ENCODE measurements around the gene COL4A6.

The COL4A6 gene

DNA sequence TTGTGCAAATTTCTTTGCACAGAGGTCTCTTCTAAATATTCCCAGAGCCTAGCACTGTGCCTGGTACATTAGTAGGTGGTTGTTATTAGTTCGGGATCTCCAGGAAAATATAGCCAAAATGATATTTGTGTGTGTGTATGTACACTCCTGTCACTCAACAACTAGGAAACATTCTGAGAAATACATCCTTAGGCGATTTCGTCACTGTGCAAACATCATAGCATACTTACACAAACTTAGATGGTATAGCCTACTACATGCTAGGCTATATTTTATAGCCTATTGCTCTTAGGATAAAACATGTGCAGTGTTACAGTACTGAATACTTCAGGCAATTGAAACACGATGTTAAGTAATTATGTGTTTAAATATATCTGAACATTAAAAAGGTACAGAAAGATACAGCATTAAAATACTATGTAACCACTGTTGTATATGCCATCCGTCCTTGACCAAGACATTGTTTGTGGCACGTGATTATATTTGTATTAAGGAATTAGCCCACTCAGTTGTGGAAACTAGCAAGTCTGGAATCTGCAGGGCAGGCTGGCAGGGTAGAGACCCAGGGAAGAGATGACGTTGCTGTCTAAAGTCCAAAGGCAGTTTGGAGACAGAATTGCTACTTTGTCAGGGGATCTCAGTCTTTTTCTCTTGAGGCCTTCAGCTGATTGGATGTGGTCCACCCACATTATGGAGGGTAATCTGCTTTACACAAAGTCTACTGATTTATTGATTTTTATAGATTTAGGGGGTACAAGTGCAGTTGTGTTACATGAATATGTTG, 106.9 kb downstream of the COL4A6 start:
- no peak overlapping the region for H3K27ac ChIP-seq (ENCODE audit: low read depth, low read length)
- H3K4me1 ChIP-seq (ENCODE audit: control insufficient read depth, insufficient read depth, low read length), result no peaks in the 10 kb centered on the region
- H3K4me3 ChIP-seq (ENCODE audit: low read depth, low read length), result no peak overlapping the region
- peaks cover 8% of the 10 kb centered on the region; the same call in 1 of the 2 replicates for H3K27me3 ChIP-seq (ENCODE audit: control insufficient read depth, insufficient read depth, low read length)
- no peak overlapping the region for H3K9ac ChIP-seq (ENCODE audit: low read length)
- no peaks in the 10 kb centered on the region for H3K9me3 ChIP-seq (ENCODE audit: control insufficient read depth, insufficient read depth, low read depth, low read length)
- no peaks in the 10 kb centered on the region for H3K36me3 ChIP-seq (ENCODE audit: control insufficient read depth, insufficient read depth, low read length)

DNA sequence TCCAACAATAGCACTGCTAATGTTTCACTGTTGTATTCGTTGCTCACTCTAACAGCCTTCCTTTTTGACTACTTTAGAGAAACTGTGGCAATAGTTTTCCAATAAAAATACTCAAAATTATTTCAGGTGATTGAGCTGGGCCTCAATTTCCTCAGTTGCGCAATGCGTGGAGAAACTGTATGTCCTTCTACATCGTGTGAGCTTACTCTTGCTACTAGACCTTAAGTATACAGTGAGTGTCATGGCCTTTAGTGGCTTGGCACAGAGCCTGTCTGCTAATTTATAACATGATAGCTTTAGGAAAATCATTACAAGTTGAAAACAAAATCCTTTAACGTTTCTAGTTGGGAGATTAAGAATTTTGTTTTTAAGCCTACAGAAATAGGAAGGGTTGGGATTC, 114.5 kb downstream of the COL4A6 start:
- no peaks in the 10 kb centered on the region for H3K9me3 ChIP-seq (ENCODE audit: control insufficient read depth, insufficient read depth, low read depth, low read length)
- no peak overlapping the region for H3K27ac ChIP-seq (ENCODE audit: low read depth, low read length)
- no peaks in the 10 kb centered on the region; the same call in 1 of the 2 replicates for H3K4me1 ChIP-seq (ENCODE audit: control insufficient read depth, insufficient read depth, low read length)
- H3K9ac ChIP-seq (ENCODE audit: low read length), result no peak overlapping the region
- no peak overlapping the region for H3K4me3 ChIP-seq (ENCODE audit: low read depth, low read length)
- H3K27me3 ChIP-seq (ENCODE audit: control insufficient read depth, insufficient read depth, low read length), result peaks cover 8% of the 10 kb centered on the region; the same call in 1 of the 2 replicates
- no peaks in the 10 kb centered on the region for H3K36me3 ChIP-seq (ENCODE audit: control insufficient read depth, insufficient read depth, low read length)

DNA sequence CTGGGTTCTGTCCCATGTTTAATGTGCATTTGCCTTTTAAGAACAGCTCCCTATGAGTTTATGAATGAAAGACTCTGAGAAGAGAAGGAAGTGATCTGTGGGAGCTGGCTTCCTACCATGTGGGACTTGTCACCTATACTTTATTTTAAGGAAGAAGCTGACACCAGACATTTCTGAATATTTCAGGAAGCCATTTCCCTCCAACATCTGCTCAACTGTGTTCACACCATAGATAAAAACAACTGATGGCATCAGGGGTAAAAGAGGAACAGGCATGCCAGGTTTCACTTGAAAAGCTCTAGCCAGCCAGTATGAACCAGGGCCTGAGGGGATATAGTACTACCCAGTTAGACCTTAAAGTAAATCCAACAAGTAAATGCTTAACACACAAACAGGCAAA, 116.0 kb downstream of the COL4A6 start:
- no peak overlapping the region for H3K27ac ChIP-seq (ENCODE audit: low read depth, low read length)
- no peaks in the 10 kb centered on the region; the same call in 1 of the 2 replicates for H3K4me1 ChIP-seq (ENCODE audit: control insufficient read depth, insufficient read depth, low read length)
- no peak overlapping the region for H3K9ac ChIP-seq (ENCODE audit: low read length)
- H3K9me3 ChIP-seq (ENCODE audit: control insufficient read depth, insufficient read depth, low read depth, low read length), result no peaks in the 10 kb centered on the region
- H3K27me3 ChIP-seq (ENCODE audit: control insufficient read depth, insufficient read depth, low read length), result peaks cover 5% of the 10 kb centered on the region; the same call in 1 of the 2 replicates
- H3K4me3 ChIP-seq (ENCODE audit: low read depth, low read length), result no peak overlapping the region
- H3K36me3 ChIP-seq (ENCODE audit: control insufficient read depth, insufficient read depth, low read length), result no peaks in the 10 kb centered on the region

DNA sequence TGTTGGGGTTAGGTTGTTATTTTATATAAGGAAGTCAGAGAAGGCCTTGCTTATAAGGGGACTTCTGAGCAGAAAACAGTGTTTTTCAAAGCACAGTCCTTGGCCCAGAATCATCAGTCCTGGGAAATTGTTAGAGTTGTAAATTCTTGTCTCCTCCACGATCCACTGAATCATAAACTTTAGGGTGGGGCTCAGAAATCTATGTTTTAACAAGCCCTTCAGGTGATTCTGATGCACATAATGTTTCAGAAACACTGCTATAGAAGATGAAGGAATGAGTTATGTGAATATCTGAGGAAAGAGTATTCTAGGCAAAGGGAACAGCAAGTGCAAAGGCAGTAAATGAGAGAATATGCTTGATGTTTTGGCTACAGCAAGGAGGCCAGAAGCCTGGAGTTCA, 121.8 kb downstream of the COL4A6 start:
- peaks cover 5% of the 10 kb centered on the region; the same call in 1 of the 2 replicates for H3K27me3 ChIP-seq (ENCODE audit: control insufficient read depth, insufficient read depth, low read length)
- no peaks in the 10 kb centered on the region for H3K9me3 ChIP-seq (ENCODE audit: control insufficient read depth, insufficient read depth, low read depth, low read length)
- no peak overlapping the region for H3K27ac ChIP-seq (ENCODE audit: low read depth, low read length)
- H3K4me1 ChIP-seq (ENCODE audit: control insufficient read depth, insufficient read depth, low read length), result peaks cover 6% of the 10 kb centered on the region; the same call in 1 of the 2 replicates
- no peaks in the 10 kb centered on the region for H3K36me3 ChIP-seq (ENCODE audit: control insufficient read depth, insufficient read depth, low read length)
- H3K4me3 ChIP-seq (ENCODE audit: low read depth, low read length), result no peak overlapping the region
- no peak overlapping the region for H3K9ac ChIP-seq (ENCODE audit: low read length)

- Histone ChIP-seq H3K4me3 (ENCODE audit: low read depth, low read length) (no peak overlapping the region), H3K4me1 (ENCODE audit: control insufficient read depth, insufficient read depth, low read length) (peaks cover 9% of the 10 kb centered on the region; the same call in 1 of the 2 replicates), H3K27me3 (ENCODE audit: control insufficient read depth, insufficient read depth, low read length) (no peaks in the 10 kb centered on the region; the same call in 1 of the 2 replicates), H3K9me3 (ENCODE audit: control insufficient read depth, insufficient read depth, low read depth, low read length) (no peaks in the 10 kb centered on the region), H3K27ac (ENCODE audit: low read depth, low read length) (no peak overlapping the region), H3K36me3 (ENCODE audit: control insufficient read depth, insufficient read depth, low read length) (no peaks in the 10 kb centered on the region), H3K9ac (ENCODE audit: low read length) (no peak overlapping the region)
These were observed 124.6 kb downstream of the COL4A6 start for GRCh38 chrX:108313669-108314068.

DNA sequence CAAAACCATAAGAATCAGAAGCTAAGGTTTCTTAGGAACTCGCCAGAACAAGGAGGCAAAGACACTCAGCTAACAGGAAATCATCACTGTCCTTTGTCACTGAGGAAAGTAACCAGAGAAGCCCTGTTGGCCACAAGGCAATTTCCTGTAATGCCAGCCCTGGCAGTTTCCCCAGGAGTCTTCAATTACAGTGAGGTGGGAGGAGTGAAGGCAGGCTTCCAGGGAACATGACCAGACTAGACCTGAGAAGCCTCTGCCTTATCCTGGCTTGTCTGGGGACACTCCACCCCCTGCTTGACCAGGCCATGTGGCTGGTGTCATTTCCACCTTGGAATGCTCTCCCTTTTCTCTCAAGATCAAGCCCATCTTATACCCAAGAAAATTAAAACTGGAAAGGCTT, 125.3 kb downstream of the COL4A6 start:
- Histone ChIP-seq H3K4me3 (ENCODE audit: low read depth, low read length) (no peak overlapping the region), H3K27me3 (ENCODE audit: control insufficient read depth, insufficient read depth, low read length) (no peaks in the 10 kb centered on the region; the same call in 1 of the 2 replicates), H3K36me3 (ENCODE audit: control insufficient read depth, insufficient read depth, low read length) (no peaks in the 10 kb centered on the region), H3K9me3 (ENCODE audit: control insufficient read depth, insufficient read depth, low read depth, low read length) (no peaks in the 10 kb centered on the region), H3K4me1 (ENCODE audit: control insufficient read depth, insufficient read depth, low read length) (peaks cover 9% of the 10 kb centered on the region; the same call in 1 of the 2 replicates), H3K27ac (ENCODE audit: low read depth, low read length) (no peak overlapping the region), H3K9ac (ENCODE audit: low read length) (no peak overlapping the region)

DNA sequence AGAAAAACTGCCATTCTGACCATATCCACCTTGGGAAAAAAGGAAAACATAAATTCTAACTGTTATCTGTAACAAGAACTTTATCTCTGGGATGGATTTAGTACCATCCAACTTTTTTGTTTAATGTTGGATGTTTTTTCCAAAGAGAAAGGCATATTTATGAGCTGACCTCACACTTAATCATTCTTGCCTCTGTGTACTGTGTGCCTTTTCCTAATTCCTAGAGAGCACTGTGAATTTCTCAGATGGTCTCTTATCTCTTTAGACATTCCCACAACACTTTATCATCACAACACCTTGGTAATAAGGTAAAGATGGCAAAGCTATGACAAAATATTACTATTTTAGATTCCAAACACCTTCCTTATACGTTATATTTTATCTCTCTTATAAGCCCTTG, 126.2 kb downstream of the COL4A6 start:
- Histone ChIP-seq H3K9ac (ENCODE audit: low read length) (no peak overlapping the region), H3K27ac (ENCODE audit: low read depth, low read length) (no peak overlapping the region), H3K4me3 (ENCODE audit: low read depth, low read length) (no peak overlapping the region), H3K36me3 (ENCODE audit: control insufficient read depth, insufficient read depth, low read length) (no peaks in the 10 kb centered on the region), H3K27me3 (ENCODE audit: control insufficient read depth, insufficient read depth, low read length) (no peaks in the 10 kb centered on the region; the same call in 1 of the 2 replicates), H3K9me3 (ENCODE audit: control insufficient read depth, insufficient read depth, low read depth, low read length) (no peaks in the 10 kb centered on the region), H3K4me1 (ENCODE audit: control insufficient read depth, insufficient read depth, low read length) (peaks cover 9% of the 10 kb centered on the region; the same call in 1 of the 2 replicates)

DNA sequence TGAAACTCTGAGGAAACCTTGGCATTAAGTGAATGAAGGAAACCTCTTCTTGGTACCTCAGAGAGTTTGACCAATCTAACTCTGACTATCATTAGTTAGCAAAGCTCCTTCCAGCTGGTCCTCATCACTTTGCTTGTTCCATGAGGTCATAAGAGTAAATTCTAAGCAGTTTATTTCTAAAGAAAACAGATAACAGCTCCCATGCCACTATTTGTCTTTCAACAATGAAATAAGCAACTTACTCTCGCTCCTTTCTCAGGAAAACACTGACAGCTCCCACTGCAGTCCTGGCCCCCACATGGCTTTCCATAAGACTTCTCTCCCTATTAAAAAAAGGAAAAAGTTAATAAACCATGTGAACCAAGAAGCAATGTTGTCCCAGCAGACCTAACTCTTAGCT, 127.7 kb downstream of the COL4A6 start:
- Histone ChIP-seq H3K36me3 (ENCODE audit: control insufficient read depth, insufficient read depth, low read length) (no peaks in the 10 kb centered on the region), H3K9me3 (ENCODE audit: control insufficient read depth, insufficient read depth, low read depth, low read length) (no peaks in the 10 kb centered on the region), H3K4me1 (ENCODE audit: control insufficient read depth, insufficient read depth, low read length) (peaks cover 9% of the 10 kb centered on the region; the same call in 1 of the 2 replicates)

GRCh38 chrX:108309144-108309543, 129.1 kb downstream of the COL4A6 start:
- Histone ChIP-seq H3K36me3 (ENCODE audit: control insufficient read depth, insufficient read depth, low read length) (no peaks in the 10 kb centered on the region), H3K27ac (ENCODE audit: low read depth, low read length) (peak overlapping the region; percentile 39; the same call in 1 of the 2 replicates), H3K27me3 (ENCODE audit: control insufficient read depth, insufficient read depth, low read length) (no peaks in the 10 kb centered on the region; the same call in 1 of the 2 replicates), H3K4me3 (ENCODE audit: low read depth, low read length) (no peak overlapping the region), H3K9ac (ENCODE audit: low read length) (no peak overlapping the region), H3K4me1 (ENCODE audit: control insufficient read depth, insufficient read depth, low read length) (peaks cover 12% of the 10 kb centered on the region; the same call in 1 of the 2 replicates), H3K9me3 (ENCODE audit: control insufficient read depth, insufficient read depth, low read depth, low read length) (no peaks in the 10 kb centered on the region)

More for the DNA sequence above, 127.7 kb downstream of the COL4A6 start:
- no peaks in the 10 kb centered on the region; the same call in 1 of the 2 replicates for H3K27me3 ChIP-seq (ENCODE audit: control insufficient read depth, insufficient read depth, low read length)
- no peak overlapping the region for H3K4me3 ChIP-seq (ENCODE audit: low read depth, low read length)
- H3K27ac ChIP-seq (ENCODE audit: low read depth, low read length), result no peak overlapping the region
- H3K9ac ChIP-seq (ENCODE audit: low read length), result no peak overlapping the region

- Histone ChIP-seq H3K36me3 (ENCODE audit: control insufficient read depth, insufficient read depth, low read length) (no peaks in the 10 kb centered on the region), H3K27ac (ENCODE audit: low read depth, low read length) (no peak overlapping the region), H3K27me3 (ENCODE audit: control insufficient read depth, insufficient read depth, low read length) (peaks cover 2% of the 10 kb centered on the region; the same call in 1 of the 2 replicates), H3K4me3 (ENCODE audit: low read depth, low read length) (no peak overlapping the region), H3K4me1 (ENCODE audit: control insufficient read depth, insufficient read depth, low read length) (peaks cover 6% of the 10 kb centered on the region; the same call in 1 of the 2 replicates), H3K9me3 (ENCODE audit: control insufficient read depth, insufficient read depth, low read depth, low read length) (no peaks in the 10 kb centered on the region), H3K9ac (ENCODE audit: low read length) (no peak overlapping the region)
These were observed 130.8 kb downstream of the COL4A6 start for GRCh38 chrX:108307132-108308085.

Data from HUES6 (cell line).